NCI-H1694 treated with DMSO at 0.1 percent for 48 hours (cell line): Measurements from ENCODE around the gene IGSF9B.
"Not testable (repeated sequence)": the region's sequence is repeated elsewhere in the genome, so short reads cannot be mapped to it uniquely, and the experiment has no call there.

Experiments used
- DNase-seq: peaks from one replicate; lab custom pipeline; 2025; lab: John Stamatoyannopoulos, UW

The IGSF9B gene

GRCh38 chr11:133956650-133957633 lies at the start of gene IGSF9B:
IGSF9B (minus strand) TSS chr11:133956968; CDS start chr11:133956754, 214 bp downstream.
- peak; percentile 21 for DNase-seq

GRCh38 chr11:134004496-134005172 lies 47.9 kb upstream of the IGSF9B start:
- DNase-seq, result no peak

- no peak for DNase-seq
Measured at GRCh38 chr11:134003792-134004495, 47.2 kb upstream of the IGSF9B start.

GRCh38 chr11:134002819-134003218 lies 46.1 kb upstream of the IGSF9B start:
- DNase-seq, result not testable (repeated sequence)

GRCh38 chr11:134002338-134002737 lies 45.6 kb upstream of the IGSF9B start:
- not testable (repeated sequence) for DNase-seq

GRCh38 chr11:134001596-134001995 lies 44.8 kb upstream of the IGSF9B start:
- no peak for DNase-seq

- no peak for DNase-seq
Measured at GRCh38 chr11:134001088-134001487, 44.3 kb upstream of the IGSF9B start.

GRCh38 chr11:133999355-133999754 lies 42.6 kb upstream of the IGSF9B start:
- no peak for DNase-seq

- no peak for DNase-seq
Measured at GRCh38 chr11:133997554-133997953, 40.8 kb upstream of the IGSF9B start.

GRCh38 chr11:133996671-133997070 lies 39.9 kb upstream of the IGSF9B start:
- DNase-seq, result no peak

GRCh38 chr11:133995066-133995465 lies 38.3 kb upstream of the IGSF9B start:
- DNase-seq, result no peak

GRCh38 chr11:133993921-133994320 lies 37.2 kb upstream of the IGSF9B start:
- DNase-seq, result no peak

- DNase-seq, result no peak
Measured at GRCh38 chr11:133993107-133993506, 36.3 kb upstream of the IGSF9B start.

- no peak for DNase-seq
Measured at GRCh38 chr11:133992121-133992520, 35.4 kb upstream of the IGSF9B start.

- DNase-seq, result no peak
Measured at GRCh38 chr11:133991101-133991500, 34.3 kb upstream of the IGSF9B start.

GRCh38 chr11:133990501-133990900 lies 33.7 kb upstream of the IGSF9B start:
- no peak for DNase-seq

GRCh38 chr11:133988686-133989410 lies 32.1 kb upstream of the IGSF9B start:
- no peak for DNase-seq

GRCh38 chr11:133987171-133987570 lies 30.4 kb upstream of the IGSF9B start:
- no peak for DNase-seq

GRCh38 chr11:133985981-133986944 lies 29.5 kb upstream of the IGSF9B start:
- DNase-seq, result no peak

GRCh38 chr11:133984828-133985227 lies 28.1 kb upstream of the IGSF9B start:
- DNase-seq, result no peak
